Ishikawa (cell line): Measurements from ENCODE around the gene ERGIC1.

Source experiments
- CEBPB ChIP-seq: IDR thresholded peaks from 2 replicates; pipeline ENCODE4 v1.6.1; 2012
- CREB1 ChIP-seq: IDR thresholded peaks from 2 replicates; pipeline ENCODE4 v1.6.1; 2012; ENCODE audit warnings: low read depth
- EGR1 ChIP-seq: IDR thresholded peaks from 2 replicates; pipeline ENCODE4 v1.6.1; 2012
- EP300 ChIP-seq: IDR thresholded peaks from 2 replicates; pipeline ENCODE4 v1.6.1; 2012; ENCODE audit warnings: borderline replicate concordance
- FOXM1 ChIP-seq: IDR thresholded peaks from 2 replicates; pipeline ENCODE4 v1.6.1; 2012; ENCODE audit warnings: low read depth, borderline replicate concordance
- MAX ChIP-seq: IDR thresholded peaks from 2 replicates; pipeline ENCODE4 v1.6.1; 2012
- NFIC ChIP-seq: IDR thresholded peaks from 2 replicates; pipeline ENCODE4 v1.6.1; 2012
- RAD21 ChIP-seq: IDR thresholded peaks from 2 replicates; pipeline ENCODE4 v1.6.1; 2012; ENCODE audit warnings: low read depth
- REST ChIP-seq: IDR thresholded peaks from 2 replicates; pipeline ENCODE4 v1.6.1; 2012; ENCODE audit warnings: low read depth, mild to moderate bottlenecking
- TAF1 ChIP-seq: IDR thresholded peaks from 2 replicates; pipeline ENCODE4 v1.6.1; 2012; ENCODE audit warnings: low read depth, mild to moderate bottlenecking
- TCF12 ChIP-seq: IDR thresholded peaks from 2 replicates; pipeline ENCODE4 v1.6.1; 2012; ENCODE audit warnings: low read depth
- TEAD4 ChIP-seq: IDR thresholded peaks from 2 replicates; pipeline ENCODE4 v1.6.1; 2012
- USF1 ChIP-seq: IDR thresholded peaks from 2 replicates; pipeline ENCODE4 v1.6.1; 2012
- YY1 ChIP-seq: IDR thresholded peaks from 2 replicates; pipeline ENCODE4 v1.6.1; 2012; ENCODE audit warnings: low read depth
- ZBTB7A ChIP-seq: IDR thresholded peaks from 2 replicates; pipeline ENCODE4 v1.6.1; 2012; ENCODE audit warnings: low read depth

Gene ERGIC1

GRCh38 chr5:172833372-172833685, 722 bp upstream of the ERGIC1 start:
- TF ChIP-seq YY1 (no peak), RAD21 (no peak), ZBTB7A (no peak), REST (no peak), NFIC (no peak), TAF1 (no peak), TEAD4 (no peak), MAX (no peak), EP300 (no peak), CEBPB (no peak), USF1 (no peak), CREB1 (no peak), FOXM1 (no peak), EGR1 (no peak), TCF12 (no peak)

- TF ChIP-seq USF1, result no peak
- TF ChIP-seq FOXM1, result no peak
- no peak for TF ChIP-seq CREB1
- TF ChIP-seq TAF1, result no peak
- TF ChIP-seq REST, result no peak
- no peak for TF ChIP-seq EGR1
- no peak; the same call in 1 of the 2 replicates for TF ChIP-seq MAX
- no peak for TF ChIP-seq NFIC
- no peak for TF ChIP-seq TEAD4
- TF ChIP-seq TCF12, result no peak
- TF ChIP-seq EP300, result no peak
- TF ChIP-seq ZBTB7A, result no peak; the same call in 1 of the 2 replicates
- TF ChIP-seq RAD21, result no peak
- TF ChIP-seq YY1, result no peak
- TF ChIP-seq CEBPB, result no peak
Measured at GRCh38 chr5:172834415-172835289, 601 bp downstream of the ERGIC1 start.

DNA sequence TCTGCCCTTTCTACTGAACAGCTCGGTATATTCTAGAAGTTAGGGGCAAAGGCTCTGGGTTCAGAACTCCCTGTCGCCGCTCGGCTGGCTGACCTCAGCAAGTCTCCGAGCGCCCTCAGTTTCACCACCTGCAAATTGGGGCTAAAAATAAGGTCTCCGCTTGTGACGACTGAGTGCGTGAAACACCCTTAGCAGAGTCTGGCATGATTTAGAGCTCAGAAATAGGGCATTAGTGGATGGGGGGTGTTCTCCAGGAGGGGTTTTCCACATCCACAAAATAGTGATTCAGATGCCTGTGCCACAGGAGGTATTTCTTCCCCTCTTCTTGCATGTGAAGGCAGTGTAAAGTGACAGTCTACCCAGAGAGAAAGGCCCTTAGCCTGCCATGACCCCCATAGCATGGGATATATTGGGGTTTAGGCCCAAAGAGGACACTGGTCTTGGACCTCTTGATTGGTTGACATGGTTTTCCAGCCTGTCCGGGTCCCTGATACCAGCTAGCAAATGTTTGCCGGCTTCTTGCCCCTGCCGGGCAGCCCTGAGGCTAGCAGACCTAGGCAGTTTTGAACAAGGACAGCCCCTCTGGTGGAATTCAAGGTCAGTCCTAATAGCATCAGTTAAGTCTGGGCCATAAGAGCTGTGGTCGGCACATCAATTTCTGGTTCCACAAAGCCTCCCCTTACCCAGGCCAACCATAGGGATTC, 1.4 kb downstream of the ERGIC1 start:
- TF ChIP-seq EGR1, result no peak
- TF ChIP-seq REST, result no peak
- no peak for TF ChIP-seq FOXM1
- TF ChIP-seq ZBTB7A, result no peak
- no peak for TF ChIP-seq USF1
- TF ChIP-seq RAD21, result no peak
- TF ChIP-seq TAF1, result no peak
- no peak for TF ChIP-seq MAX
- no peak for TF ChIP-seq YY1
- no peak for TF ChIP-seq CREB1
- TF ChIP-seq NFIC, result no peak
- TF ChIP-seq TEAD4, result no peak
- no peak for TF ChIP-seq CEBPB
- TF ChIP-seq EP300, result no peak
